Activated B cell treated with CpG ODN at 0.5 μM for 24 hours (primary cell): Measurements from ENCODE around the gene MINDY4B. TPM values are rescaled to one million over a fixed set of nuclear protein-coding genes. Genes with fewer than 3 reads are reported as not detected.

Experiments used
- ATAC-seq: fragments of 200-7000 bp; cut with Tn5 transposase; one replicate; pipeline ENCODE4 v1.10.0; 2021; ENCODE audit warnings: low read depth, mild to moderate bottlenecking, moderate library complexity
- CTCF ChIA-PET: fragments of 350-600 bp; sonication (Branson Sonifier 250); formaldehyde crosslinking; loops from one replicate; lab custom pipeline; 2021; ENCODE audit warnings: antibody characterized with exemption; lab: Charles Lee
- POLR2A ChIA-PET: fragments of 350-600 bp; sonication (Branson Sonifier 250); formaldehyde crosslinking; loops from one replicate; lab custom pipeline; 2021; ENCODE audit warnings: antibody characterized with exemption; lab: Charles Lee
- DNase-seq: peaks from one replicate; pipeline ENCODE4 v3.0.0; 2022
- H3K27ac Mint-ChIP-seq: one replicate; pipeline ENCODE4 v1.8.0; 2020; ENCODE audit warnings: mixed read lengths
- H3K27me3 Mint-ChIP-seq: one replicate; pipeline ENCODE4 v1.8.0; 2021; ENCODE audit warnings: mixed read lengths
- H3K36me3 Mint-ChIP-seq: one replicate; pipeline ENCODE4 v1.8.0; 2021; ENCODE audit warnings: low read depth, mixed read lengths
- H3K4me1 Mint-ChIP-seq: one replicate; pipeline ENCODE4 v1.8.0; 2021; ENCODE audit warnings: mixed read lengths
- H3K4me3 Mint-ChIP-seq: one replicate; pipeline ENCODE4 v1.8.0; 2020; ENCODE audit warnings: mild to moderate bottlenecking, mixed read lengths
- H3K9me3 Mint-ChIP-seq: one replicate; pipeline ENCODE4 v1.8.0; 2020; ENCODE audit warnings: mixed read lengths
- intact Hi-C: fragments of 100-400 bp; cut with micrococcal nuclease; formaldehyde crosslinking; loops from one replicate; pipeline ENCODE4 v1.15.1; 2024
- total RNA-seq: library from RNA; stranded (reverse); gene quantifications from 2 replicates; pipeline ENCODE4 v1.2.3, GENCODE V29; 2022
- TF ChIP-seq, protein P1 (sequence below): fragments of 200-600 bp; IDR thresholded peaks from one replicate; pipeline ENCODE4 v1.8.0; 2022; ENCODE audit warnings: antibody characterized with exemption, mild to moderate bottlenecking

The MINDY4B gene
- total RNA-seq, result not detected in 2 replicates

DNA sequence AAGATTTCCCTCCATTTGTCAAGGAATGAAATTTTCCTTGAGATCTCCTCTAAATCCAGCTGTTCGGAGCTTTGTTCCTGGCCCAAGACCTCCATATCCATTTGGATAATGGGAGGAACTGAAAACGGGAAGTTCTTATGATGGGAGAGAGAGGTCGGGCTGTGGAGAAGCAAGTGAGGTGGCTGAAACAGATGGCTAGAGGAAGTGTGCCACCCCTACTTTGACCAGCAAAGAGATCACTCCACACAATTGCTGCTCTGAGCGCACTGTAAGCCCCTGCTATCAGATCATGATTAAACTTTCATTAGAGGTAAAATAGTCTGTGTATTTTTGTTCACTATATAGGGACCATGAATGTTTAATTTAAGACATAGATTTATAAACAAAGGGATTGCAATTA is at the start of gene MINDY4B:
TSS of gene MINDY4B (minus strand) at position 101 of the 400 bp plus-strand sequence. CDS start at position 101, 0 bp downstream.
- POLR2A ChIA-PET, result no interaction called here
- H3K4me1 Mint-ChIP-seq, result no peaks in the 10 kb centered on the region
- H3K4me3 Mint-ChIP-seq, result no peak within 1 kb of the TSS

DNA sequence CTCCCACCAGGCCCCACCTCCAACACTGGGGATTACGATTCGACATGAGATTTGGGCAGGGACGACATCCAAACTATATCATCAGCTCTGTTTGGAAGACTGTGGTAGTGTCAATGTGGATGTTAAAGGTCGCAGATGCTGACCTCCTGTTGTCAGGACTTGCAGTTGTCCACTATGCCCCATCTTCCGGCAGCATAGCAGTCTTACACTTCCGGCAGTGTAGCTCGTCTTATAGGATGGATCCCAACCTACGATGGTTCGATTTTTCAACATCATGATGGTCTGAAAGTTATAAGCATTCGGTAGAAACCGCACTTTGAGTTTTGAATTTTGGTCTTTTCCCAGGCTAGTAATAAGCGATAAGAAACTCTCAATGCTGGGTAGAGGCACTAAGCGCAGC is 46.7 kb upstream of the MINDY4B start:
- Mint-ChIP-seq H3K4me1 (no peaks in the 10 kb centered on the region), H3K36me3 (no peaks in the 10 kb centered on the region), H3K9me3 (peaks cover 4% of the 10 kb centered on the region), H3K27me3 (peaks cover 11% of the 10 kb centered on the region), H3K27ac (no peak overlapping the region), H3K4me3 (no peak overlapping the region)
- ChIA-PET CTCF (no interaction called here), POLR2A (no interaction called here)
- no peak for ATAC-seq
- TF ChIP-seq, protein P1, sequence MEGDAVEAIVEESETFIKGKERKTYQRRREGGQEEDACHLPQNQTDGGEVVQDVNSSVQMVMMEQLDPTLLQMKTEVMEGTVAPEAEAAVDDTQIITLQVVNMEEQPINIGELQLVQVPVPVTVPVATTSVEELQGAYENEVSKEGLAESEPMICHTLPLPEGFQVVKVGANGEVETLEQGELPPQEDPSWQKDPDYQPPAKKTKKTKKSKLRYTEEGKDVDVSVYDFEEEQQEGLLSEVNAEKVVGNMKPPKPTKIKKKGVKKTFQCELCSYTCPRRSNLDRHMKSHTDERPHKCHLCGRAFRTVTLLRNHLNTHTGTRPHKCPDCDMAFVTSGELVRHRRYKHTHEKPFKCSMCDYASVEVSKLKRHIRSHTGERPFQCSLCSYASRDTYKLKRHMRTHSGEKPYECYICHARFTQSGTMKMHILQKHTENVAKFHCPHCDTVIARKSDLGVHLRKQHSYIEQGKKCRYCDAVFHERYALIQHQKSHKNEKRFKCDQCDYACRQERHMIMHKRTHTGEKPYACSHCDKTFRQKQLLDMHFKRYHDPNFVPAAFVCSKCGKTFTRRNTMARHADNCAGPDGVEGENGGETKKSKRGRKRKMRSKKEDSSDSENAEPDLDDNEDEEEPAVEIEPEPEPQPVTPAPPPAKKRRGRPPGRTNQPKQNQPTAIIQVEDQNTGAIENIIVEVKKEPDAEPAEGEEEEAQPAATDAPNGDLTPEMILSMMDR, result no peak
- intact Hi-C loops, result no loop called here
- no peak for DNase-seq

More for the DNA sequence above, at the start of gene MINDY4B:
- Mint-ChIP-seq H3K36me3 (no peaks in the 10 kb centered on the region), H3K27ac (no peak within 1 kb of the TSS), H3K9me3 (no peaks in the 10 kb centered on the region), H3K27me3 (peaks cover 29% of the 10 kb centered on the region)
- TF ChIP-seq, protein P1, result no peak
- intact Hi-C loops, result no loop called here
- DNase-seq (no peak), ATAC-seq (no peak)
- CTCF ChIA-PET, result no interaction called here

DNA sequence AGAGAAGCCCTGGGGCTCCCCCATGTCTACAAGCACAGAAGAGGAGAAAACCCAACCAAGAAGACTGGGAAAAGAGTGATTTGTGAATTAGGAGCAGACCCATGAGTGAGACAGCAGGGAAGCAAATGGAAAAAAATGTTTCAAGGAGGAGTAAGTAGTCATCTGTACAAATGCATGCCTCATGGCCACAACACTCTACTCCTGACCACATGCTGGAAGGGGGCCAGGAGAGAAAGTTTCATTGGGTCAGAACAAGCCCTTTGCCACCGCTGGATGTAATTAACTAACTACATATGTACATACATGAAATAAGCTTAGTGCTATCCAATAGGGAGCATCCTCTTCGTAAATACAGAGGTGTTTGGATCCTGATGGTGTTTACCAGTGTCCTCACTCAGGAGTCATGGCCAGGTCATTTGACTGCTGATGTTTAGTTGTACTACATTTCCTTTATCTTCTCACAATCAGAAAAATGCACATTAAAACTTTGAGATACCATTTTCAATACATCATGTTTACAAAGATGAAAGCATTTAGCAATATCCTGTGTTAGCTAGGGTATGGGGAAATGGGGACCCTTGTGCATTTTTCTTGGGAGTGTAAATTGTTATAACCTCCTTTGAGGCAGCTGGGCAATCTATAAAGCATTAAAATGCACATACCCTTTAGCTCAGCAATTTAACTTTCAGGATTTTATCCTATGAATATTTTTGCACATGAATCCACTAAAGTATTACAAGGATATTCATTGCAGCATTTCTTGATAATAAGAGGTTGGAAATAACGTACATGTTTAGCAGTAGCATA is 40.2 kb upstream of the MINDY4B start:
- Mint-ChIP-seq H3K4me1 (no peaks in the 10 kb centered on the region), H3K27me3 (peaks cover 25% of the 10 kb centered on the region), H3K36me3 (no peaks in the 10 kb centered on the region), H3K27ac (no peak overlapping the region), H3K4me3 (no peak overlapping the region), H3K9me3 (no peaks in the 10 kb centered on the region)
- DNase-seq (no peak), ATAC-seq (no peak)
- ChIA-PET CTCF (no interaction called here), POLR2A (no interaction called here)
- intact Hi-C loops, result no loop called here
- TF ChIP-seq, protein P1, result no peak

DNA sequence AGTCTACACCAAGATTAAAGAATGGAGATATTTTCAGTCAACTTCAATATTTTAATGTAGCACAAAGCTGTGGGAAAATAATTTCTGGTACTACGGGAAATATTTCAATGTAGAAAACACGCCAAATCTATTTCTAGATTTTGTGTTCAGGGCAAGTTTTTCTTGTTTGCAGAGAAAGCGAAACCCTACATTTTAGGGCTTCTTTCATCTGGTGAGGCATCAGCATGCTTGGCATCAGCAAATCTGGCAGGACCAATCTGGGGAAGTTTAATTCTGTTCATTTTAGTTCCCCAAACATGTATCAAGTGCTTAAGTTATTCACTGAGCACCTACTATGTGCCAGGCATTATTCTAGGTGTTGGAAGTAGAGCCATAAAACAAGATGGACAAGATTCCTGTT is 37.0 kb upstream of the MINDY4B start:
- DNase-seq (no peak), ATAC-seq (no peak)
- TF ChIP-seq, protein P1, result no peak
- Mint-ChIP-seq H3K4me3 (no peak overlapping the region), H3K27me3 (peaks cover 27% of the 10 kb centered on the region), H3K36me3 (no peaks in the 10 kb centered on the region), H3K9me3 (no peaks in the 10 kb centered on the region), H3K27ac (no peak overlapping the region), H3K4me1 (no peaks in the 10 kb centered on the region)
- intact Hi-C loops, result no loop called here
- CTCF ChIA-PET, result no interaction called here
- POLR2A ChIA-PET, result no interaction called here

- H3K36me3 Mint-ChIP-seq, result no peaks in the 10 kb centered on the region
Measured at GRCh38 chr3:150936693-150937092, 31.5 kb upstream of the MINDY4B start.

More at GRCh38 chr3:150936693-150937092, 31.5 kb upstream of the MINDY4B start:
- Mint-ChIP-seq H3K4me1 (no peaks in the 10 kb centered on the region), H3K9me3 (no peaks in the 10 kb centered on the region), H3K4me3 (no peak overlapping the region), H3K27ac (no peak overlapping the region), H3K27me3 (peaks cover 14% of the 10 kb centered on the region)
- peak; percentile 52 for ATAC-seq
- intact Hi-C loops, result no loop called here
- DNase-seq, result no peak
- TF ChIP-seq, protein P1, result no peak
- ChIA-PET CTCF (no interaction called here), POLR2A (interaction anchor here (0.6 kb wide), 1 partner anchor 256 kb away, joined by 3 read pairs; no protein-coding TSS in a partner anchor)
